ENCODE measurements around the gene RWDD4. TPM values are rescaled to one million over a fixed set of nuclear protein-coding genes. Genes with fewer than 3 reads are reported as not detected.

RWDD4 gene
- polyA plus RNA-seq, 1 donor (not counting 4 experiments of a cell fraction or from before 2014, with no cell fraction given), result 25.5 TPM

DNA sequence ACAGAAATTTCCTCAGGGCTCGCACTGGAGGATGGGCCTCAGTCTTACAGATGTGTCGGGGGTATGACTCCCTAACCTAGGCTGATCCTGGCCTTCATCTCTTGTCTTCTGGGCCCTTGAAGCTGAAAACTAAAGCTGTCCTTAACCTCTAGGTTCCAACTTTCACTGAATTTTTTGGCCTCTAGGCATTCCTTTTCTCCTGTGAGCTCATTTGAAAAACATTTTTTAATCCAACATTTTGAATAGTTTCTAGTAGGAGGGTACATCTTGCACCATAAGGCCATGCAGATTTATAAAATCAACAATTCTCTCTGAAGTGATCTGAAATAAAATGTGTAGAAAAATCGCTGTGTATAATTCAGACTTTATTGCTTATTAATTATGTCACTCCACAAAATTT lies 19.7 kb downstream of the RWDD4 start:
- no peaks in the 10 kb centered on the region for H3K9me1 ChIP-seq (ENCODE audit: control insufficient read depth, extremely low read depth, insufficient read depth, low read length)
- no peaks in the 10 kb centered on the region for H4K20me1 ChIP-seq (ENCODE audit: control insufficient read depth, extremely low read depth, insufficient read depth, low read length)
- dilution Hi-C loops (cut with MboI; ENCODE audit: extremely low pct_ligation_motif_present, low sequenced_read_pairs), result no loop called here
- no peak overlapping the region for H3K27ac ChIP-seq (ENCODE audit: control insufficient read depth, insufficient read depth, low read length)
- H2AFZ ChIP-seq (ENCODE audit: control insufficient read depth, low read length), result no peak overlapping the region
- H3K9me3 ChIP-seq (ENCODE audit: control insufficient read depth, low read depth, low read length), result no peaks in the 10 kb centered on the region
- H3K36me3 ChIP-seq (ENCODE audit: control insufficient read depth in 2 of 2, extremely low read depth in 1 of 2, insufficient read depth in 2 of 2, low read length in 2 of 2), result peaks cover 0 to 9% of the 10 kb centered on the region in 2 experiments
- H3K4me3 ChIP-seq (ENCODE audit: control insufficient read depth in 2 of 3, extremely low read depth in 1 of 3, insufficient read depth in 2 of 3, low read depth in 1 of 3, low read length in 3 of 3), result no peak overlapping the region
- H3K79me2 ChIP-seq (ENCODE audit: control insufficient read depth, insufficient read depth, low read length), result no peaks in the 10 kb centered on the region
- no peaks in the 10 kb centered on the region for H3K27me3 ChIP-seq (ENCODE audit: control insufficient read depth, extremely low read depth, insufficient read depth, low read length)
- no peak for DNase-seq (ENCODE audit: low read depth, low spot score)
- TF ChIP-seq CTCF (optimal IDR thresholded peaks at IDR 0.05 in 1 of 3, IDR thresholded peaks at IDR 0.05 in 1 of 3, conservative IDR thresholded peaks at IDR 0.05 in 1 of 3; ENCODE audit: extremely low read depth in 1 of 3, insufficient read depth in 2 of 3, low read length in 3 of 3) (no peak), EZH2 (IDR thresholded peaks at IDR 0.05; ENCODE audit: low read length) (no peak)
- no peak for FAIRE-seq
- H3K4me1 ChIP-seq (ENCODE audit: control insufficient read depth, extremely low read depth, insufficient read depth, low read length), result peaks cover 14% of the 10 kb centered on the region
- no peak overlapping the region for H3K9ac ChIP-seq (ENCODE audit: control insufficient read depth, extremely low read depth, insufficient read depth, low read length)
- no peak overlapping the region for H3K4me2 ChIP-seq (ENCODE audit: control insufficient read depth, extremely low read depth, insufficient read depth, low read depth, low read length)

DNA sequence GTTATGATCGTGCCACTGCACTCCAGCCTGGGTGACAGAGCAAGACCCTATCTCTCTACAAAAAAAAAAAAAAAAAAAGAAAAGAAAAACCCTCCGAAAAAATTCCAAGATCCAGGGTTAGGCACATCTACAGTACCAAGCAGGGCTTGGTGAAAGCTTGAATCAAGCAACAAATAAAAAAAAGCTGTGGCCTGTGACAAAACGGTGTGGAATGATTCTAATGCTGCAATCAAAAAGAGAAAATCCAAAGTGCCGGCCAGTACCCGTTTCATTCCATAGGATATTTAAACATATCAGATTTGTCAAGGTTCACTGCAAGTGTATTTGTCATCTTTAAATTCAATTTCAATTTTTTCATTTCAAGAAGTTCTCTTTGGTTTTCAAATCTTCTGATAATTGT lies 20.5 kb downstream of the RWDD4 start:
- no peaks in the 10 kb centered on the region for H3K27me3 ChIP-seq (ENCODE audit: control insufficient read depth, extremely low read depth, insufficient read depth, low read length)
- H3K79me2 ChIP-seq (ENCODE audit: control insufficient read depth, insufficient read depth, low read length), result no peaks in the 10 kb centered on the region
- DNase-seq (ENCODE audit: low read depth, low spot score), result no peak
- no peak overlapping the region for H3K9ac ChIP-seq (ENCODE audit: control insufficient read depth, extremely low read depth, insufficient read depth, low read length)
- no peak overlapping the region for H3K4me3 ChIP-seq (ENCODE audit: control insufficient read depth in 2 of 3, extremely low read depth in 1 of 3, insufficient read depth in 2 of 3, low read depth in 1 of 3, low read length in 3 of 3)
- H2AFZ ChIP-seq (ENCODE audit: control insufficient read depth, low read length), result no peak overlapping the region
- H3K9me1 ChIP-seq (ENCODE audit: control insufficient read depth, extremely low read depth, insufficient read depth, low read length), result no peaks in the 10 kb centered on the region
- FAIRE-seq, result no peak
- no peak overlapping the region for H3K4me2 ChIP-seq (ENCODE audit: control insufficient read depth, extremely low read depth, insufficient read depth, low read depth, low read length)
- dilution Hi-C loops (cut with MboI; ENCODE audit: extremely low pct_ligation_motif_present, low sequenced_read_pairs), result no loop called here
- peaks cover 14% of the 10 kb centered on the region for H3K4me1 ChIP-seq (ENCODE audit: control insufficient read depth, extremely low read depth, insufficient read depth, low read length)
- TF ChIP-seq CTCF (optimal IDR thresholded peaks at IDR 0.05 in 1 of 3, IDR thresholded peaks at IDR 0.05 in 1 of 3, conservative IDR thresholded peaks at IDR 0.05 in 1 of 3; ENCODE audit: extremely low read depth in 1 of 3, insufficient read depth in 2 of 3, low read length in 3 of 3), result no peak
- H3K27ac ChIP-seq (ENCODE audit: control insufficient read depth, insufficient read depth, low read length), result no peak overlapping the region
- peaks cover 0 to 6% of the 10 kb centered on the region in 2 experiments for H3K36me3 ChIP-seq (ENCODE audit: control insufficient read depth in 2 of 2, extremely low read depth in 1 of 2, insufficient read depth in 2 of 2, low read length in 2 of 2)
- H4K20me1 ChIP-seq (ENCODE audit: control insufficient read depth, extremely low read depth, insufficient read depth, low read length), result no peaks in the 10 kb centered on the region
- no peaks in the 10 kb centered on the region for H3K9me3 ChIP-seq (ENCODE audit: control insufficient read depth, low read depth, low read length)

All from keratinocyte (primary cell).